ENCODE measurements around the gene GPATCH1.
A peak's percentile ranks its signal among the peaks of the same experiment; 100 is the strongest.

Gene GPATCH1

DNA sequence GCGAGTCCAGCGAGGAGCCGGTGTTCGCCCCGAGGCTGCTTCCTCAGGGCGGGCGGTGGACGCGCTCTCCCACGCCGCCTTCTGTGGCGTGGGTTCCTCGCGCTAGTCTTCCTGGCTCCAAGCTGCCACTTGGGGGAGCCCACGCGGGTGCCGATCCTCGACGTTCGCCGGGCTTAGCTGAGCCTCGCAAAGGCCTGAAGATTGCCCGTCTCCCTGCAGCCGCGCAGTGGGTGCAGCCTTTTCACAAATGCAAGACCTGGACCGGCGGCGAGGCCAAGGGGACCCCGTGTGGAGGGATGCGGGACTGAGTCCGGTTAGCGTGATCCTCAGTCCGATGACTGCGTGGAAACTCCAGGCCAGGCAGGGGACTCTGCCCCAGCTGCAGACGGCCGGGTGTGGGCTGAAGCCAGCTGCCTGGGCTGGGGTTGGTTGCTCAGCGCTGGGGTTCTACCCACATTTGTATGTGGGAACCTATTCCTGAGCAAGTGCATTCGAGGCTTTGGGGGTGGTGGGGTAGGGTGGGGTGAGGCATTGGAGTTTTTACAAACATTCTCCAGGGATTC, 96.5 kb downstream of the GPATCH1 start (continued):
- TF ChIP-seq, protein P1, sequence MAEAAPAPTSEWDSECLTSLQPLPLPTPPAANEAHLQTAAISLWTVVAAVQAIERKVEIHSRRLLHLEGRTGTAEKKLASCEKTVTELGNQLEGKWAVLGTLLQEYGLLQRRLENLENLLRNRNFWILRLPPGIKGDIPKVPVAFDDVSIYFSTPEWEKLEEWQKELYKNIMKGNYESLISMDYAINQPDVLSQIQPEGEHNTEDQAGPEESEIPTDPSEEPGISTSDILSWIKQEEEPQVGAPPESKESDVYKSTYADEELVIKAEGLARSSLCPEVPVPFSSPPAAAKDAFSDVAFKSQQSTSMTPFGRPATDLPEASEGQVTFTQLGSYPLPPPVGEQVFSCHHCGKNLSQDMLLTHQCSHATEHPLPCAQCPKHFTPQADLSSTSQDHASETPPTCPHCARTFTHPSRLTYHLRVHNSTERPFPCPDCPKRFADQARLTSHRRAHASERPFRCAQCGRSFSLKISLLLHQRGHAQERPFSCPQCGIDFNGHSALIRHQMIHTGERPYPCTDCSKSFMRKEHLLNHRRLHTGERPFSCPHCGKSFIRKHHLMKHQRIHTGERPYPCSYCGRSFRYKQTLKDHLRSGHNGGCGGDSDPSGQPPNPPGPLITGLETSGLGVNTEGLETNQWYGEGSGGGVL (tag by site-specific recombination; IDR thresholded peaks at IDR 0.05), result peak; percentile 62
- TF ChIP-seq, protein P2, sequence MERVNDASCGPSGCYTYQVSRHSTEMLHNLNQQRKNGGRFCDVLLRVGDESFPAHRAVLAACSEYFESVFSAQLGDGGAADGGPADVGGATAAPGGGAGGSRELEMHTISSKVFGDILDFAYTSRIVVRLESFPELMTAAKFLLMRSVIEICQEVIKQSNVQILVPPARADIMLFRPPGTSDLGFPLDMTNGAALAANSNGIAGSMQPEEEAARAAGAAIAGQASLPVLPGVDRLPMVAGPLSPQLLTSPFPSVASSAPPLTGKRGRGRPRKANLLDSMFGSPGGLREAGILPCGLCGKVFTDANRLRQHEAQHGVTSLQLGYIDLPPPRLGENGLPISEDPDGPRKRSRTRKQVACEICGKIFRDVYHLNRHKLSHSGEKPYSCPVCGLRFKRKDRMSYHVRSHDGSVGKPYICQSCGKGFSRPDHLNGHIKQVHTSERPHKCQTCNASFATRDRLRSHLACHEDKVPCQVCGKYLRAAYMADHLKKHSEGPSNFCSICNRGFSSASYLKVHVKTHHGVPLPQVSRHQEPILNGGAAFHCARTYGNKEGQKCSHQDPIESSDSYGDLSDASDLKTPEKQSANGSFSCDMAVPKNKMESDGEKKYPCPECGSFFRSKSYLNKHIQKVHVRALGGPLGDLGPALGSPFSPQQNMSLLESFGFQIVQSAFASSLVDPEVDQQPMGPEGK (tag by site-specific recombination; IDR thresholded peaks at IDR 0.05), result peak; percentile 36; the same call in 1 of the 2 replicates
- TF ChIP-seq, protein P3, sequence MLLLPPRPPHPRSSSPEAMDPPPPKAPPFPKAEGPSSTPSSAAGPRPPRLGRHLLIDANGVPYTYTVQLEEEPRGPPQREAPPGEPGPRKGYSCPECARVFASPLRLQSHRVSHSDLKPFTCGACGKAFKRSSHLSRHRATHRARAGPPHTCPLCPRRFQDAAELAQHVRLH (tag by site-specific recombination; IDR thresholded peaks at IDR 0.05), result peak; percentile 55
- TF ChIP-seq, protein P4, sequence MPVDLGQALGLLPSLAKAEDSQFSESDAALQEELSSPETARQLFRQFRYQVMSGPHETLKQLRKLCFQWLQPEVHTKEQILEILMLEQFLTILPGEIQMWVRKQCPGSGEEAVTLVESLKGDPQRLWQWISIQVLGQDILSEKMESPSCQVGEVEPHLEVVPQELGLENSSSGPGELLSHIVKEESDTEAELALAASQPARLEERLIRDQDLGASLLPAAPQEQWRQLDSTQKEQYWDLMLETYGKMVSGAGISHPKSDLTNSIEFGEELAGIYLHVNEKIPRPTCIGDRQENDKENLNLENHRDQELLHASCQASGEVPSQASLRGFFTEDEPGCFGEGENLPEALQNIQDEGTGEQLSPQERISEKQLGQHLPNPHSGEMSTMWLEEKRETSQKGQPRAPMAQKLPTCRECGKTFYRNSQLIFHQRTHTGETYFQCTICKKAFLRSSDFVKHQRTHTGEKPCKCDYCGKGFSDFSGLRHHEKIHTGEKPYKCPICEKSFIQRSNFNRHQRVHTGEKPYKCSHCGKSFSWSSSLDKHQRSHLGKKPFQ (tag by site-specific recombination; IDR thresholded peaks at IDR 0.05), result no peak
- no peak for TF ChIP-seq ZFP41 (tag by site-specific recombination; IDR thresholded peaks at IDR 0.05; ENCODE audit: borderline replicate concordance)
- peak; percentile 58; the same call in 1 of the 2 replicates for TF ChIP-seq GLI4 (tag by site-specific recombination; IDR thresholded peaks at IDR 0.05)
- TF ChIP-seq ZNF555 (tag by site-specific recombination; conservative IDR thresholded peaks at IDR 0.05), result no peak
- TF ChIP-seq, protein P5, sequence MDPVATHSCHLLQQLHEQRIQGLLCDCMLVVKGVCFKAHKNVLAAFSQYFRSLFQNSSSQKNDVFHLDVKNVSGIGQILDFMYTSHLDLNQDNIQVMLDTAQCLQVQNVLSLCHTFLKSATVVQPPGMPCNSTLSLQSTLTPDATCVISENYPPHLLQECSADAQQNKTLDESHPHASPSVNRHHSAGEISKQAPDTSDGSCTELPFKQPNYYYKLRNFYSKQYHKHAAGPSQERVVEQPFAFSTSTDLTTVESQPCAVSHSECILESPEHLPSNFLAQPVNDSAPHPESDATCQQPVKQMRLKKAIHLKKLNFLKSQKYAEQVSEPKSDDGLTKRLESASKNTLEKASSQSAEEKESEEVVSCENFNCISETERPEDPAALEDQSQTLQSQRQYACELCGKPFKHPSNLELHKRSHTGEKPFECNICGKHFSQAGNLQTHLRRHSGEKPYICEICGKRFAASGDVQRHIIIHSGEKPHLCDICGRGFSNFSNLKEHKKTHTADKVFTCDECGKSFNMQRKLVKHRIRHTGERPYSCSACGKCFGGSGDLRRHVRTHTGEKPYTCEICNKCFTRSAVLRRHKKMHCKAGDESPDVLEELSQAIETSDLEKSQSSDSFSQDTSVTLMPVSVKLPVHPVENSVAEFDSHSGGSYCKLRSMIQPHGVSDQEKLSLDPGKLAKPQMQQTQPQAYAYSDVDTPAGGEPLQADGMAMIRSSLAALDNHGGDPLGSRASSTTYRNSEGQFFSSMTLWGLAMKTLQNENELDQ (tag by site-specific recombination; IDR thresholded peaks at IDR 0.05; ENCODE audit: low read depth), result no peak
- TF ChIP-seq ZSCAN30 (tag by site-specific recombination; IDR thresholded peaks at IDR 0.05), result peak; percentile 24
- TF ChIP-seq GLI2 (tag by site-specific recombination; IDR thresholded peaks at IDR 0.05; ENCODE audit: borderline replicate concordance, low read depth), result no peak
- TF ChIP-seq, protein P6, sequence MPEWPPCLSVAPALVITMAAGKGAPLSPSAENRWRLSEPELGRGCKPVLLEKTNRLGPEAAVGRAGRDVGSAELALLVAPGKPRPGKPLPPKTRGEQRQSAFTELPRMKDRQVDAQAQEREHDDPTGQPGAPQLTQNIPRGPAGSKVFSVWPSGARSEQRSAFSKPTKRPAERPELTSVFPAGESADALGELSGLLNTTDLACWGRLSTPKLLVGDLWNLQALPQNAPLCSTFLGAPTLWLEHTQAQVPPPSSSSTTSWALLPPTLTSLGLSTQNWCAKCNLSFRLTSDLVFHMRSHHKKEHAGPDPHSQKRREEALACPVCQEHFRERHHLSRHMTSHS (tag by site-specific recombination; IDR thresholded peaks at IDR 0.05), result no peak; the same call in 1 of the 2 replicates
- peak; percentile 100 for TF ChIP-seq ZNF785 (tag by site-specific recombination; IDR thresholded peaks at IDR 0.05)
- TF ChIP-seq, protein P7, sequence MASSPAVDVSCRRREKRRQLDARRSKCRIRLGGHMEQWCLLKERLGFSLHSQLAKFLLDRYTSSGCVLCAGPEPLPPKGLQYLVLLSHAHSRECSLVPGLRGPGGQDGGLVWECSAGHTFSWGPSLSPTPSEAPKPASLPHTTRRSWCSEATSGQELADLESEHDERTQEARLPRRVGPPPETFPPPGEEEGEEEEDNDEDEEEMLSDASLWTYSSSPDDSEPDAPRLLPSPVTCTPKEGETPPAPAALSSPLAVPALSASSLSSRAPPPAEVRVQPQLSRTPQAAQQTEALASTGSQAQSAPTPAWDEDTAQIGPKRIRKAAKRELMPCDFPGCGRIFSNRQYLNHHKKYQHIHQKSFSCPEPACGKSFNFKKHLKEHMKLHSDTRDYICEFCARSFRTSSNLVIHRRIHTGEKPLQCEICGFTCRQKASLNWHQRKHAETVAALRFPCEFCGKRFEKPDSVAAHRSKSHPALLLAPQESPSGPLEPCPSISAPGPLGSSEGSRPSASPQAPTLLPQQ (tag by site-specific recombination; IDR thresholded peaks at IDR 0.05), result peak; percentile 75; the same call in 1 of the 2 replicates
- TF ChIP-seq ZSCAN16 (tag by site-specific recombination; IDR thresholded peaks at IDR 0.05), result peak; percentile 77
- TF ChIP-seq, protein P8, sequence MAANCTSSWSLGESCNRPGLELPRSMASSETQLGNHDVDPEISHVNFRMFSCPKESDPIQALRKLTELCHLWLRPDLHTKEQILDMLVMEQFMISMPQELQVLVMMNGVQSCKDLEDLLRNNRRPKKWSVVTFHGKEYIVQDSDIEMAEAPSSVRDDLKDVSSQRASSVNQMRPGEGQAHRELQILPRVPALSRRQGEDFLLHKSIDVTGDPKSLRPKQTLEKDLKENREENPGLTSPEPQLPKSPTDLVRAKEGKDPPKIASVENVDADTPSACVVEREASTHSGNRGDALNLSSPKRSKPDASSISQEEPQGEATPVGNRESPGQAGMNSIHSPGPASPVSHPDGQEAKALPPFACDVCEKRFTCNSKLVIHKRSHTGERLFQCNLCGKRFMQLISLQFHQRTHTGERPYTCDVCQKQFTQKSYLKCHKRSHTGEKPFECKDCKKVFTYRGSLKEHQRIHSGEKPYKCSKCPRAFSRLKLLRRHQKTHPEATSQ (tag by site-specific recombination; IDR thresholded peaks at IDR 0.05), result 0 out of 2 replicates have a peak, but pooled peaks have one; percentile 27
- peak; percentile 77 for TF ChIP-seq KLF7 (tag by site-specific recombination; IDR thresholded peaks at IDR 0.05; ENCODE audit: borderline replicate concordance)
- peak; percentile 74 for TF ChIP-seq ZIC2 (tag by site-specific recombination; IDR thresholded peaks at IDR 0.05)
- no peak for TF ChIP-seq ZNF302 (tag by site-specific recombination; IDR thresholded peaks at IDR 0.05; ENCODE audit: low read depth)
- TF ChIP-seq ZNF621 (tag by site-specific recombination; IDR thresholded peaks at IDR 0.05), result no peak
- peak; percentile 97 for TF ChIP-seq ZBTB8A (tag by site-specific recombination; IDR thresholded peaks at IDR 0.05)
- no peak; the same call in 1 of the 2 replicates for TF ChIP-seq YY1 (tag by site-specific recombination; IDR thresholded peaks at IDR 0.05)
- no peak for TF ChIP-seq SP3 (tag by site-specific recombination; IDR thresholded peaks at IDR 0.05)
- no peak; the same call in 1 of the 2 replicates for TF ChIP-seq ZBTB7A (tag by site-specific recombination; IDR thresholded peaks at IDR 0.05; ENCODE audit: low read depth)
- TF ChIP-seq, protein P9, sequence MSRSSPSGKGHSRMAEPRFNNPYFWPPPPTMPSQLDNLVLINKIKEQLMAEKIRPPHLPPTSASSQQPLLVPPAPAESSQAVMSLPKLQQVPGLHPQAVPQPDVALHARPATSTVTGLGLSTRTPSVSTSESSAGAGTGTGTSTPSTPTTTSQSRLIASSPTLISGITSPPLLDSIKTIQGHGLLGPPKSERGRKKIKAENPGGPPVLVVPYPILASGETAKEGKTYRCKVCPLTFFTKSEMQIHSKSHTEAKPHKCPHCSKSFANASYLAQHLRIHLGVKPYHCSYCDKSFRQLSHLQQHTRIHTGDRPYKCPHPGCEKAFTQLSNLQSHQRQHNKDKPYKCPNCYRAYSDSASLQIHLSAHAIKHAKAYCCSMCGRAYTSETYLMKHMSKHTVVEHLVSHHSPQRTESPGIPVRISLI (tag by site-specific recombination; IDR thresholded peaks at IDR 0.05), result no peak
- TF ChIP-seq ZFP69B (tag by site-specific recombination; IDR thresholded peaks at IDR 0.05), result 0 out of 2 replicates have a peak, but pooled peaks have one; percentile 14
- no peak for TF ChIP-seq ZNF140 (tag by site-specific recombination; IDR thresholded peaks at IDR 0.05)
